ENCODE results near the gene ABLIM1. TPM values are rescaled to one million over a fixed set of nuclear protein-coding genes. Genes with fewer than 3 reads are reported as not detected.

Gene ABLIM1
- total RNA-seq, 1 donor from 2014 or later, result 34.3 TPM

DNA sequence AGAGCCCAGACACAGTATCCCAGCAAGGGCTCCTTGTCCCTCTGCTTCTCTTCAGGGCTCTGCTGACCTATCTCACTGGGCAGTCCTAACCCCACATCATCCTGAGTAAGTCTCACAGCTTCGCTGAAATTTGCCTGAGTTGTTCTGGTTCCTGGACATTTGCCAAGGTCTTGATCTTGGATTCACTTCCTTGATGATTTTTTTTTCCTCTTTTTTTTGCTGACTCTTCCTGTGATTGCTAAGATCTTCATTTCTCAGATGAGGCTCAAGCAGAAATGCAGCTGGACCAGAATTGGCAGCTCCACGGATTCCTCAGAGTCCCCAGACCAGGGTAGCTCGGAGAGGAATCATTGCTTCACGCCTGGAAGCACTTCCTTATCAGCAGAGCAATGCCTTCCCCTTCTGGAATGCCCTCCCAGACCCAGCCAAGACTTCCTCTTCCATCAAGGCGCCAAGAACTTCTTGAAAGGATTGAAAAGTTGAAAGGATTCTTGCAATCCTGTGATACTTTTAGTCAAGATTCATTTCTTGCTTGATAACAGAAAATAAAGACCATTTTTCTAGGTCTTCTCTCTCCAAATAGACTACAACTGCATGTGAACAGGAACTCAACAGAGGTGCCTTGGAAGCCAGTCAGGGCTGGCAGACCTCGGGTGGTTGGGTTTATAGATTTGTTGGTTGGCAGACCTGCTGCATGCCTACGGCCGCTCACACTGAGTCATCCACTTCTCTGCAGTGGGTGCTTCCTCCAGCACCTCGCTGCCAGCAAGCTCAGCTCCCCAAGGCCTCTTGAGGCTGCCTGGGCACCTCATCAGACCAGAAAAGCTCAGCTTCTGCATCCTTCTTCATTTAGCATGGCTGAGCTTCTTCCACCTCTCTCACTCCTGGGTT lies 244.9 kb downstream of the ABLIM1 start:
- peak in 1 of 2 donors; percentile 64 for DNase-seq (ENCODE audit: low read depth in 2 of 2)

DNA sequence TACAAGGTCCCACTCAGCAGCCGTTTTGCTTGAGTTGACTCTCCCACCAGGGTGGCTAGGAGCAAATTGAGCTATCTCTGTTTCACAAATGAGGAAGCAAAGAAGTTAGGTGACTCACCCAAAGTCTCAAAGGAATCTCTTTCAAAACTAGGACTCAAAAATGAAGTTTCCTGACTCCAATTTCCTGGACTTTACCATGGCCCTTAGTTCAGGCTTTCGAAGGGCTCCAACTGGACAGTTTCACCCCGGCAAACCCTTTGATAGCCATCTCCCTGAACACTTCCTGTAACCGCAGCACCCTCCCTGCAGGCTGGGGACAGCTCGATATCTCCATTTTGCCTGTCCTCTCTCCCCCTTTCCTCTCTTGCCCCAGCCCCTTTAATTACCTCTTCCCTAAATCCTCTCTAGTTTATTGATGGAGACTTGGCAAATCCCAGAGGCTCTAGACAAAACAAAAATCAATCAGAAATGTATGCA lies 249.1 kb downstream of the ABLIM1 start:
- no peak for DNase-seq (ENCODE audit: low read depth in 2 of 2)

DNA sequence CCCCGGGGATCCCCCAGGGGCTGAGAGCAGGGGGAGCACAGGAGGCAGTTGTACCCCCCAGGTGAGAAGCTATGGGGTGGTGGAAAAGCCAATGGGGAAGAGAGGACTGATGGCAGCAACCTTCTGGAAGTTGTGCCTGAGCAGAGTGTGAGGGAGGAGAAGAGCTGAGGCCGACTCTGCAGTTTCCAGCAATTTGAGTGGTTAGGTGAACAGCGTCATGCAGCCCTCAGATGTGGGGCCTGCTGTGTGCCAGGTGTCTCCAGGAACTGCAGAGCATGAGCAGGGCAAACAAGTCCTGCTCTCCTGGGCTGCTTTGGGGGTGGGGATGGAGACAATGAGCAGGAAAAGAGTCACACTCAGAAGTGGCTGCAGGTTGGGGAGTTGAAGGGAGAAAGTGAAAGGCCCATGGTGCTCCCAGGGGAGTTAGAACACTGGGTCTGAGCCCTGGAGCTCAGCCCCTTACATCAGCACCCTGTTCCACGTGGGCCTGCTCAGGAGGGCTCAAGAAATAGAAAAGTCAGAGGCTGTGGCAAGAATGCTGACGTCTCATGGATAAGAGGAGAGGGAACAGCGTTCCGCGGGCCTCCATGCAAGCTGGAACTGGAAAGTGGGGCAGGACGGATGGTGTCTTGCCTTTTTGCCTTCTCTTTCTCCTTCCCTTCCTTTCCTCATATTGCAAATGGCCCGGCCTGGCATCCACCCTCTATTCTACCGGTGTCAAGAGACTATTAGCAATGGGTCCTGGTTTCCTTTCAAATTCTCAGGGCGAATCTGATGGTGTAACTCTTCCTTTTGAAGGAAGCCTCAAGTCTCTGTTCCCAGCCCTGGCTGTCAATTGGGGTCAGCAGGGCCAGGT lies 249.7 kb downstream of the ABLIM1 start:
- no peak for DNase-seq (ENCODE audit: low read depth in 2 of 2)

DNA sequence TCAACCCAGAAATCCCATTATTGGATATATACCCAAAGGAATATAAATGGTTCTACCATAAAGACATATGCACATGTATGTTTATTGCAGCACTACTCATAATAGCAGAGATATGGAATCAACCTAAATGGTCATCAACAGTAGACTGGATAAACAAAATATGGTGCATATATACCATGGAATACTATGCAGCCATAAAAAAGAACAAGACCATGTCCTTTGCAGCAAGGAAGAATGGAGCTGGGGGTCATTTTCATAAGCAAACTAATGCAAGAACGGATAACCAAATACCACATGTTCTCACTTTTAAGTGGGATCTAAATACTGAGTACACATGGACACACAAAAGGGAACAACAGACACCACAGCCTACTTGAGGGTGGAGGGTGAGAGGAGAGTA lies 251.6 kb downstream of the ABLIM1 start:
- no peak for DNase-seq (ENCODE audit: low read depth in 2 of 2)

DNA sequence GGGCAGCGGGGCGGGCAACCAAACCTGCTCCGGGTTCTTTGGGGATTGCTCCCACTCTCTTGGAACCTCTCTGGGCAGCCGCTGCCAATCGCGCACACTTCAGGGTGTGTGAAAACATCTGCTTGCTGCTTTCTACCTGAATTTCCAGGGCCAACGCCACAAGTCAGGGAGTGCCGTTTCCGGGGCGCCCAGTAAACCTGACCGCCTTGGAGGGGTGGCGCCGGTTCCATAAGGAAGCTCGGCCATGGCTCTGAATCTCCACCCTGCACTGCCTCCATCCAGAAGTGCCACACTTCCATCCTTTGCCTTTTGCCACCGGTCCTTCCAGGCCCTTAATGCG lies 253.1 kb downstream of the ABLIM1 start:
- no peak for DNase-seq (ENCODE audit: low read depth in 2 of 2)

DNA sequence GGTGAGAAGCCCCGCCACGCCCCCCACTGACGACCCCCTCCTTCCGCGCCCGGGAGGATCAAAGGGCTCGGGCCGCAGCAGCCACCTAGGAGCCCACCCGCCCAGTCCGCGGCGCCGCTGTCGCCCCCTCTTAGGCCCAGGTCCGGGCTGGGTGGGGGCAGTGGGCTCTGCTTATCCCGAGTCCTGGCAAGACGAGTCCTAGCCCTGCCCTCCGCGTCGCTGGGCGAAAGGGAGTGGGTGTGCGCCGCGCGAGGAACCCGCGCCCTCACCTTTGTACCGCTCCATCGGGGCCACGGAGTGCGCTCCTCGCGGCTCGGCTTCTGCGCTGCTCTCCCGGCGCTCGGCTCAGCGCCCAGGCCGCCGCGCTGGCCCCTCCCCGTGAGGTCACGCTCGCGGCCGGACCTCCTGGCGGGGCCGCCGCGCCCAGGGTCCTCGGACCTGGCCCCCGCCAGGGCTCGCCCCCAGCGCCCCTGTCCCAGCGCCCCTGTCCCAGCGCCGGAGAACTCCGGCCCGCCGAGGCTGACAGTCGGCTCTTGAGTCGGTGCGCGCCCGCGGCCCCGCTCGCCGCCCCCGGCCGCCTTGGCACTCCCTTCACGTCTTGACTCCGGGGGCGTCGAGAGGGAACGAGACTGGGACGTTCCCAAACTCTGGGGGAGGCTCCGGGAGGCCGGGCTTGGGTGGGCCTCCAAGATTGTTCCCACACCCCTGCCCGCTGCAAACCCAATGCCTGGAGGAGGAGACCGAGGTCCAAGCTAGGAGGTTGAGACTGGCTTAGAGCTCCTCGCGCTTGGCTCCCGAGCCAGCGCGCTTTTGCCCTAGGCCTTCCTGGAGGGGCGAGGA lies 253.7 kb downstream of the ABLIM1 start, which contains the start of gene AFAP1L2:
Gene AFAP1L2 (minus strand): TSS at position 332 of the 840 bp plus-strand sequence. CDS start 47 bp downstream, at position 285.
- peak in 1 of 2 donors; percentile 27 for DNase-seq (ENCODE audit: low read depth in 2 of 2)

DNA sequence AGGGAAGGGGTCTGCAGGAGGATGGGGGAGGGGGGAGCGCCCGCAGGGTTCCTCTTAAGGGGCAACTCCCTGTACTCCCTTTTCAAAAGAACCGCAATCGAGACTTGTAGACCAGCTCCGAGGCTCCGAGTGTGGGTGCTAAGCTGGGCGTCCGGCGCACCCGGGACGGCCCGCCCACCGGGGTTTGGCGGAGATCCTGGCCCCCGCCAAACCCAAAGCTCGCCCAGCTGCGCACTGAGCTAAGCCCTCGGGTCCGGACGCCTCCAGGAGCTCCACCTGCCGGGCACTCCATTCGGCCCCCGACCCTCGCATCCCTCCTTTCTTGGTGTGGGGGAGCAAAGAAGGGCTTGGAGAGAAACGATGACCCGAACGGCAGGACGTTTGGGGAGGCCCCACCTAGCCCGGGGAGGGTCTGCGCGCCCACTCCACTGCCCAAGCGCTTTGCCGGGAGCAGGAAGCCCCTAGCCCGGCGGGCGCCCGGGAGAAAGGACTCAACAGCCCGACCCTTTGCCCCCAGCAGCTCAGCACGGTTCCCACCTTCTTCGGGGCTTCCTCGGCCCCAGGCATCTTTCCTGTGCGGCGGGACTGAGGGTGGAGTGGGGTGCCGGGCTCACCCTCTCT lies 254.4 kb downstream of the ABLIM1 start:
- no peak for DNase-seq (ENCODE audit: low read depth in 2 of 2)

DNA sequence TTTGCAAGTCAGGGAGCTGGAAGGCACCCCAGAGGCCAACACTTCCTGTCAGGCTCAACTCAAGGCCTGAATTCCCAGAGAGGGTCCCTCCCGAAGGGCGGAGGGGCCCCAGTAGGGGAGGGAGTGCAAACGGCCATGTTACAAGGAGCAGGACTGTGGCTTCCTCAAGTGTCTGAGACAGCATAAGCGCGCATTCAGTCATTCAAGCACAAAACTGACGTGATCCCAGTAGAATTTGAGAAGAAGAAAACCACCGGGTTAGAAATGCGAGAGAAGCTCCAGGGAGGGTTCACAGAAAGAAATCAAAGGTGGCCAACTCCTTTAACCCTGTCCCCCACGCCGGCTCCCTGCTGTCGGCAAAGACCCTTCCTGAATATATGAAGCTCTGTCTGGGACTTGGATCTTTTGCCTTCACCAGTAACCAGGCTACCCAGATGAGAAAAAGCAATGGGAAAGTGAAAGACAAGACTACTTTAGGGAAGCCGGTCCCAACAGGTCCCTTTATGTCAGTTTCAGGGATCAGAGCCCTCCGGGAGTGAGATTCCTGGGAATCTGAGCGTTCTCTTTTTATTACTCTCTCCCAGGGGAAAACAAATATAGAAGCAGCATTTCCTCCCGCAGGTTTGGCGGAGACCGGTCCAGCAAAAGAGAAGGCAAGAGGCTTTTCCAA lies 255.1 kb downstream of the ABLIM1 start:
- DNase-seq (ENCODE audit: low read depth in 2 of 2), result no peak

DNA sequence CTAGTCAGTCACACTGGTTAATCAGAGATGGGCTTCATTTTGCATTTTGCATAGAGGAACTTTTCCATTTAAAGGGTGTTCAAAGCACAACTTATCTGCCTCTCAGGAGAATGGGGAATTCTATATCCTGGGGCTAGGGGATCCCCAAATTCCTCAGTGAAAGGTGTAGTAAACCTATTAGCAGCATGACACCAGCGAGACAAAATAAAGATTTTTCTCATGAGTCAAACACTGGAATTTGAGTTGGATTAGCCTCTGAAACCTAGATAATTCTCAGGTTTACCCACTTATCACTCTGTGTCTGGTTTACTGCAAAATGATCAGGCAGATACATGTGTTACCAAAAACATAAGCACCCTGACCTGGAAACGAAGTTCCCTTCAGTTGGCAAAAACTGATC lies 255.8 kb downstream of the ABLIM1 start:
- DNase-seq (ENCODE audit: low read depth in 2 of 2), result no peak

DNA sequence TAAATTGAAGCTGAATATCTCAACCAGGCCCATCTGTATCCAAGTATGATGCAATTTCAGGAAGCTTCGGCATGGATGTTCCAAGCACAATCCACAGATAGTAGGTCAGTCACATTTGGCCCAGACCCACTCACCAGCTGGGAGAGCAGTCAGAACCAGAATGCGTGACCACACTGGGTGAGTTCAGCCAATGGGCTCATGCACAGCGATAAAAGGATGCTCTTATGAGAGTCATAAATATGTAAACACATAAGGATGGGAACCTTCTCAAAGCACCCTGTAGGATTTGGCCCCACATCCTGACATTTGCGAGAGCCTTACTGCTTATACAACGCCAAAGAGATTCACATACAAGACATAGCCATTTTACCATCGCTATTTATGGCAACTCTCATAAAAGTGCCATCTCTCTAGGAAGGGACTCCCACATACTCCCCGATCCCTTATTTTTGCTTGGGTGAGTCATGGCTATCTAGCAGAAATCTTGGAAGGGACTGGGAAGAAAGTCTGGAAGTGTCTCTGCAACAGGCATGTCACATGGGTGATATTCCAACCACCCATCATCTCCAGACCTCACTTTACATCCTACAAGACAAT lies 256.8 kb downstream of the ABLIM1 start:
- DNase-seq (ENCODE audit: low read depth in 2 of 2), result peak in 1 of 2 donors; percentile 46

DNA sequence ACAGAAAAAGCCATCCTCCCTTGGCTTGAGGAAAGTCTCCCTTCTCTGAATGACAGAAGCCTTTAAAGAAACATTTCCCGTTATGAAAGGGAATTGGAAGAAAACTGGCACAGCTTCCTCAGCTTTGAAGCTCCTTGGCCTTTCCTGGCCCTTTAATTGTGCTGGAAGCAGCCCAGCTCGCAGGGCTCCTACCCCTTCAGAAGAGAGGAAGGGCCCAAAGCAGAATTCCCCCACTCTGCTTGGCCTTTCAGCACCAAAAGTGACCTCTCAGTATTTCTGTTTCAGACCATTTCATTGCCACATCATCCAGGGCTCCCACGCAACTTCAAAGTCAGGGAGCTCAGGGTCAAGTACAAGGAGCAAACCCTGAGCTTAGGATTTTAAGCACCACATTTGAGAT lies 258.0 kb downstream of the ABLIM1 start:
- DNase-seq (ENCODE audit: low read depth in 2 of 2), result no peak

DNA sequence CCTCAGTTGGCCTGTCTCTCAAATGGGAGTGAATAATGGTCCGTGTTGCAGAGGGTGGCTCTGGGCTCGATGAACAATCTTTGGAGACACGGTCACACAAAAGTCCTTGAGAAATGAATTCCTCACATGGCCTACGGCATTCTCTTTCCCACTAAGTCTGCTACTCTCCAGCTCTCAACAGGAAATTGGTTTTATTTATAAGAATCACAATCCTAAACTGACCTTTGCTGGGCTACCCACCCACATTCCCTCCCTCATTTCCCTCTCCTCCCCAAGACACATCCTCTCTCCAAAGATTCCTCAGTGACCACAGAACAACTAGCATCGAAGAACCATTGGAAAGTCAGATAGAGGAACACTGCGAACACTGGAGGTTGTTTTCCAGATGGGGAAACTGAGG lies 258.5 kb downstream of the ABLIM1 start:
- no peak for DNase-seq (ENCODE audit: low read depth in 2 of 2)

DNA sequence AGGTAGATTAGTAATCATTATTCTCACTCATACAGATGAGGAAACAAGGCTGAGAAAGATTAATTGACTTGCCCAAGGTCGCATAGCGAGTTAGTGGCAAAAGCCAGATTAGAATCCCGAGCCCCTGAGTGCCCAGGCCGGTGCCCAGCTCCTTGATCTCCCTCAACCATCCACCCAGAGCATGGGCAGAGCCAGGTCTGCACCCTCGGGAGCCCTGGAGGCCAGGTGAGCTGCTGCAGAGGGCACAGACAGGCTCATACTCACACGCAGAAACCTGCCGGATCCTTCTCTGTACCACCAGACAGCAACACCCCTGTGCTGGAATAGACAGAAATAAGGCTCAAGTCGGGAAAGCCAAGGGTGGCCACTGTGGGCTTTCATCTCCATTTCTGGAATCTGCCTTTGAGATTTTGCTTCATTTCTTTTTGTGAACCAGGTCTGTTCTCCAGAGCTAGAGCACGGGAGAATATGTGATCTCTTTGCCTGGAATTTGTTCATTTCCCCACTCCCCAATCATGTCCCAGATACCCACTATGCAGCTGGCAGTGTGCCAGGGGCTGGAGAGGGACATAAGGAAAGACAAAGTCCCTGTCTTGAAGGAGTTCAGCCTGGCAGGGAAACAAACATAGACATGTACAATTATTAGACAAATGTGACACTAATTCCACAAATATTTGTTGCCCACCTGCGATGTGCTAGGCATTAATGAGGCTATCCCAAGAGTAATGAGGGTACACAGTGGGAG lies 259.3 kb downstream of the ABLIM1 start:
- DNase-seq (ENCODE audit: low read depth in 2 of 2), result no peak

DNA sequence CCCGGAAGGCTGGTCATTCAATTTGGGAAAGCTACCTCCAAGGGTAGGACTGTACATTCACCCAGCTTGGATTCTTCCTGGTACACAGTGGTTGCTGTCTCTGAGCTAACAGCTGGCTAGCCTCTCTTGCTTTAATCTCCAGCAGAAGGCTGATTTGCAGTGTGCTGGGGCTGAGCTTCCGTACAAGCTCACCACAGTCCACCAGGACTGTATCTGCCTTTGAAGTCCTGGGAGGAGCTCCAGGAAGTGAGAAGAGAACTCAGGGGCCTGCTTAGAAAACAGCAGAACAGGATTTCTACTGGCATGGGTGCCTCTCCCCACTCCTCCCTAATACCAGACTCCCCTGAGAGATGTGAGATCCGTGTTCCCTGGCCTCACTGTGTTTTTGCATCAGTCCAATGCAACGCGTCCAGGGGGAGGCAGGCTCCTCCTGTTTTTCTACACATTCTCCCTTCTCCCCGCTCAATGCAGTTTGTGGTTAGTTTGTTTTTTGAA lies 260.4 kb downstream of the ABLIM1 start:
- peak in 1 of 2 donors; percentile 36 for DNase-seq (ENCODE audit: low read depth in 2 of 2)

DNA sequence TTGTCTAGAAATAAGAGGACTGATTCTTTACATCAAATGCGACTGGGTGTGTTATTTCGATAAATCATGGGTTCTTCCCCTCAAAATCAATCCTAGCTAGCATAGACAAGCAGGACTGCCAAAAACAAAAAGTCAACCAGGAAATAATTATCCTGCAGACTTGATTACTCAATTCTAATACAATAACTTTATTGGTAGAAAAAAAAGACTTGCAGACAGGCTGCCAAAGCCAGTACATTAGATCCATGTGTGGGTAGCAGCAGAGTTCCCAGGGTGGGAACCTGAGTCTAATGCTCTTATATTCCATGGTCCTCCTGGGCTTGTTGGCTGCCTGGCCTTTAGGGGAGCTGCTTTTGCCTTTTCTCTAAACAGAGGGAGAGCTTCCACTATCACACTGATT lies 261.6 kb downstream of the ABLIM1 start:
- no peak for DNase-seq (ENCODE audit: low read depth in 2 of 2)

DNA sequence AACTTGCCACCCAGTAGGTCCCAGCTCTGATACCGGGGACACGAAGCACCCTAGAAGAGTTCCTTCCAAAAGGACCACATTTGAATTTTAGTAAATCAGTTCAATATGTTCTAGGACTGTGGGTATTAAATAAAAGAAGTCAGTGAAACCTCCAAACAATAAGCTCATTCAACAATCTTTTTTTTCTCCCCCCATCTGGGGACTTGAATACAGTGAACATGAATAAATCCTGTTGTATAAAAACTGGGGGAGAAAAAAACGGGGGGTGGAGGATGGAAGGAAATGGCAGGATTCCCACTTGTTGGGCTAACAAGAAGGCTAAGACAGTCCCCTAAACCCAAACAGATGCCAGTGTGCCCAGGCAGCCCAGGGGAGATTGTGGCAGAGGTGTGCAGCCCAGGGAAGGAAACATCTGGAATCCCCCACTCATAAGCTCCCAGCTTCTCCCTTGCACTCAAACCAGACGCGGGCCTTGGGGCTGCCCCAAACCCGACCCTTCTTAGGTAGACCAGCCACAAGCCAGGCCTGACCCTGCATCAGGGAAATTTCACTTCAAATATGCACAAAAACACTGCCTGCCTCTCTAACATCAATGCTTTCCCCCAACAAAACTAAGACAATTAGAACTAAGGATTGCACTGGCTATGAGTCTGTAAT lies 262.6 kb downstream of the ABLIM1 start:
- no peak for DNase-seq (ENCODE audit: low read depth in 2 of 2)

DNA sequence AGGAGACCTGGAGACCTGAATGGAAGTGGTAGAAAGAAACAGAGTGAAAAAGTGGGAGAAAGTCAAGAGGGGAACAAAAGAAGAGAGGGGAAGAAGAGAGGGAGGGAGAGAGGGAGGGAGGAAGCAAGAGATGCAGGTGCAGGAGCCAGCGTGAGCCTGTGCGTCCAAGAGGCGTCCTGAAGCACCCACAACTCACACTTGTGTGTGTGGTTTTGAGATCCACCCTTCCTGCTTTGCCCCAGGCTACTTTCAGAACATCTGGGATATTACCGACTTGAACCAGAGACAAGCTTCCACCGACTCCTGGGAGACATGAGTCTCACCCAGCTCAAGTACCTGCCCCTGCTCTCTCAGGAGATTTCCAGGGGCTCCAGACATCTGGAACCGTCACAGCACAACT lies 263.5 kb downstream of the ABLIM1 start:
- no peak for DNase-seq (ENCODE audit: low read depth in 2 of 2)

DNA sequence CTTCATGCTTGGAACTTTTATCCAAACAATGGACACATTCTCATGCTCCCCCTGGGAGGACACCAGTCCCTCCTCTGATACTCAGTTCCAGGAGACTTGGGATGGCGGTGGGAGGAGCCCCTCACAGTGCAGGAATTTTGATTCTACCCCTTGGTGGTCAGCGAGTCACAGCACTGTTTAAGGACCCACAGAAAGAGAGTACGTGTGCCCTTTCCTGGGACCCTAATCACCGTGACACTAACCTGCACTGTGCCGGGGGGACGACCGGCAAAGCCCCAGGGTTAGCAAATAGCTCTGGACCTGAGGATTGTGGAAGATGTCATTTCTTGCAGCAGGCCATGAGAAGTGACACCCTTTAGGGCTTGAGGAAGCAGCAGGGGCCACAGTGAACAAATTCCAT lies 264.2 kb downstream of the ABLIM1 start:
- no peak for DNase-seq (ENCODE audit: low read depth in 2 of 2)

DNA sequence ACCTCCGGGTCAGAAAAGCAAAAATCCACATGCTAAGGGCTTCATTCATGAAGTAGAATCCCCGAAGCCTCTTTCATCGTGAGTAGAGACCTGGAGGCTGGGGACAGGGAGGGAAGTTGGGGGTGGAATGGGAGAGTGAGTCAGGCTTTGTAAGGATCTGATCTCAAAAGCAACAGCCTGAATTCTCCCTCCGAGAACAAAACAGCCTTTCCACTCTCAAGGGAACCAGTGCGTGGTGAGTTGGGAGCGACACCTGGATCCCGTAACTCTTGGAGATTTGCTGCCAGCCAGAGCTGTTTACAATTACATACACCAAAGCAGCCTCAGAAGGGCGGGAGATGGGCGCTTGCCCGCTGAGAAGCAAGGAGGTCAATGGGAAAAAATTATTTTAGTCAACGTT lies 264.6 kb downstream of the ABLIM1 start:
- DNase-seq (ENCODE audit: low read depth in 2 of 2), result peak in 1 of 2 donors; percentile 84
